Measurements from ENCODE around the gene SNX33.

SNX33 gene

GRCh38 chr15:75663931-75664421 is 16.3 kb downstream of the SNX33 start:
- Histone ChIP-seq H3K9me3 (ENCODE audit: low read depth, low read length) (no peaks in the 10 kb centered on the region), H3K4me3 (no peak overlapping the region), H3K36me3 (ENCODE audit: insufficient read depth, low read length) (no peaks in the 10 kb centered on the region), H3K9ac (ENCODE audit: insufficient read length) (no peak overlapping the region), H3K27ac (no peak overlapping the region)
- TF ChIP-seq POLR2AphosphoS5 (IDR thresholded peaks at IDR 0.05; ENCODE audit: borderline replicate concordance, low read depth, low read length) (no peak), EZH2 (IDR thresholded peaks at IDR 0.05) (no peak), FOXP2 (optimal IDR thresholded peaks at IDR 0.05; ENCODE audit: control extremely low read depth, extremely low read length, insufficient read depth) (no peak)
- no peak for DNase-seq (ENCODE audit: low read depth, low spot score)

- Histone ChIP-seq H3K27ac (no peak overlapping the region), H3K36me3 (ENCODE audit: insufficient read depth, low read length) (no peaks in the 10 kb centered on the region), H3K9ac (ENCODE audit: insufficient read length) (no peak overlapping the region), H3K4me3 (no peak overlapping the region), H3K9me3 (ENCODE audit: low read depth, low read length) (no peaks in the 10 kb centered on the region)
- TF ChIP-seq POLR2AphosphoS5 (IDR thresholded peaks at IDR 0.05; ENCODE audit: borderline replicate concordance, low read depth, low read length) (no peak), EZH2 (IDR thresholded peaks at IDR 0.05) (no peak), FOXP2 (optimal IDR thresholded peaks at IDR 0.05; ENCODE audit: control extremely low read depth, extremely low read length, insufficient read depth) (no peak)
- no peak for DNase-seq (ENCODE audit: low read depth, low spot score)
Measured at GRCh38 chr15:75666823-75667501, 19.2 kb downstream of the SNX33 start.

- no peaks in the 10 kb centered on the region for H3K9me3 ChIP-seq (ENCODE audit: low read depth, low read length)
- H3K4me3 ChIP-seq = no peak overlapping the region
- H3K36me3 ChIP-seq (ENCODE audit: insufficient read depth, low read length) = no peaks in the 10 kb centered on the region
- no peak overlapping the region for H3K27ac ChIP-seq
- H3K9ac ChIP-seq (ENCODE audit: insufficient read length) = no peak overlapping the region
- no peak for TF ChIP-seq POLR2AphosphoS5 (IDR thresholded peaks at IDR 0.05; ENCODE audit: borderline replicate concordance, low read depth, low read length)
- TF ChIP-seq EZH2 (IDR thresholded peaks at IDR 0.05) = no peak
- no peak for TF ChIP-seq FOXP2 (optimal IDR thresholded peaks at IDR 0.05; ENCODE audit: control extremely low read depth, extremely low read length, insufficient read depth)
- DNase-seq (ENCODE audit: low read depth, low spot score) = no peak
Measured at GRCh38 chr15:75669191-75669878, 21.6 kb downstream of the SNX33 start.

GRCh38 chr15:75669879-75670212 is 22.1 kb downstream of the SNX33 start:
- H3K9ac ChIP-seq (ENCODE audit: insufficient read length) = no peak overlapping the region
- H3K4me3 ChIP-seq = no peak overlapping the region
- DNase-seq (ENCODE audit: low read depth, low spot score) = no peak
- no peak for TF ChIP-seq POLR2AphosphoS5 (IDR thresholded peaks at IDR 0.05; ENCODE audit: borderline replicate concordance, low read depth, low read length)
- no peak for TF ChIP-seq EZH2 (IDR thresholded peaks at IDR 0.05)
- no peak for TF ChIP-seq FOXP2 (optimal IDR thresholded peaks at IDR 0.05; ENCODE audit: control extremely low read depth, extremely low read length, insufficient read depth)
- H3K36me3 ChIP-seq (ENCODE audit: insufficient read depth, low read length) = no peaks in the 10 kb centered on the region
- H3K27ac ChIP-seq = no peak overlapping the region
- H3K9me3 ChIP-seq (ENCODE audit: low read depth, low read length) = no peaks in the 10 kb centered on the region

- no peak for DNase-seq (ENCODE audit: low read depth, low spot score)
- H3K36me3 ChIP-seq (ENCODE audit: insufficient read depth, low read length) = no peaks in the 10 kb centered on the region
- no peak overlapping the region for H3K9ac ChIP-seq (ENCODE audit: insufficient read length)
- H3K4me3 ChIP-seq = 0 out of 2 replicates have a peak overlapping the region, but pooled peaks have one; percentile 32
- 0 out of 2 replicates have a peak overlapping the region, but pooled peaks have one; percentile 73 for H3K27ac ChIP-seq
- H3K9me3 ChIP-seq (ENCODE audit: low read depth, low read length) = no peaks in the 10 kb centered on the region
- TF ChIP-seq POLR2AphosphoS5 (IDR thresholded peaks at IDR 0.05; ENCODE audit: borderline replicate concordance, low read depth, low read length) (no peak), FOXP2 (optimal IDR thresholded peaks at IDR 0.05; ENCODE audit: control extremely low read depth, extremely low read length, insufficient read depth) (no peak), EZH2 (IDR thresholded peaks at IDR 0.05) (no peak)
Measured at GRCh38 chr15:75671730-75672602, 24.3 kb downstream of the SNX33 start.

GRCh38 chr15:75672646-75673425 is 25.1 kb downstream of the SNX33 start:
- no peak for DNase-seq (ENCODE audit: low read depth, low spot score)
- no peaks in the 10 kb centered on the region for H3K36me3 ChIP-seq (ENCODE audit: insufficient read depth, low read length)
- H3K9me3 ChIP-seq (ENCODE audit: low read depth, low read length) = no peaks in the 10 kb centered on the region
- H3K27ac ChIP-seq = peak overlapping the region; percentile 73
- H3K4me3 ChIP-seq = peak overlapping the region; percentile 32; the same call in 1 of the 2 replicates
- TF ChIP-seq POLR2AphosphoS5 (IDR thresholded peaks at IDR 0.05; ENCODE audit: borderline replicate concordance, low read depth, low read length) (no peak), EZH2 (IDR thresholded peaks at IDR 0.05) (no peak), FOXP2 (optimal IDR thresholded peaks at IDR 0.05; ENCODE audit: control extremely low read depth, extremely low read length, insufficient read depth) (no peak)
- H3K9ac ChIP-seq (ENCODE audit: insufficient read length) = no peak overlapping the region

GRCh38 chr15:75673426-75674235 is 25.9 kb downstream of the SNX33 start:
- H3K4me3 ChIP-seq = no peak overlapping the region
- peak overlapping the region; percentile 73 for H3K27ac ChIP-seq
- no peaks in the 10 kb centered on the region for H3K36me3 ChIP-seq (ENCODE audit: insufficient read depth, low read length)
- DNase-seq (ENCODE audit: low read depth, low spot score) = no peak
- no peak overlapping the region for H3K9ac ChIP-seq (ENCODE audit: insufficient read length)
- TF ChIP-seq EZH2 (IDR thresholded peaks at IDR 0.05) (no peak), POLR2AphosphoS5 (IDR thresholded peaks at IDR 0.05; ENCODE audit: borderline replicate concordance, low read depth, low read length) (no peak), FOXP2 (optimal IDR thresholded peaks at IDR 0.05; ENCODE audit: control extremely low read depth, extremely low read length, insufficient read depth) (no peak)
- no peaks in the 10 kb centered on the region for H3K9me3 ChIP-seq (ENCODE audit: low read depth, low read length)

All from SK-N-MC (cell line).